OCI-LY1 (cell line): Measurements from ENCODE around the gene SAG.

Source experiments
- CTCF ChIP-seq: fragments of 200-600 bp; sonication (generic), shearing (Covaris generic); IDR thresholded peaks from 2 replicates; pipeline ENCODE4 v1.5.1; 2017; ENCODE audit warnings: mild to moderate bottlenecking, antibody characterized with exemption, low read length, moderate library complexity, mixed read lengths
- EZH2 ChIP-seq: fragments of 200-600 bp; sonication (generic), shearing (Covaris generic); IDR thresholded peaks from 2 replicates; pipeline ENCODE4 v1.8.0; 2017; ENCODE audit warnings: borderline replicate concordance, mixed run types, mild to moderate bottlenecking, antibody characterized with exemption, low read length, moderate library complexity, mixed read lengths

DNA sequence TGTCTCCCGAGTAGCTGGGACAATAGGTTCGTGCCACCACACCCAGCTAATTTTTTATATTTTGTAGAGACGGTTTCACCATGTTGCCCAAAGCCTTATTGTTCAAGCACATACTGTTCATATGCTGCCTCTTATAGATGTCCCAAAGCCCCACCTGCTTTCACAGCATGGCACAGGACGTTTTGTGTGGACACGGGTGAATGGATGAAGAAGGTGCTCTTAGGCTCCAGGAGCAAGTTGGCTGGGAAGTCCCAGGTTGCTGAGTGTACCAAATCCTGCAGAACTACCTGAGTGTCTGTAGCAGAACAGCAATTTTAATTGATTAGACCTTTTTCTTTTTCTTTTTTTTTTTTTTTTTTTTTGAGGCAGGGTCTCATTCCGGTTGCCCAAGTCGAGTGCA, 10.5 kb upstream of the SAG start:
- TF ChIP-seq EZH2 (no peak), CTCF (no peak)
